ENCODE measurements around the gene HS3ST4.

- TF ChIP-seq CTCF (IDR thresholded peaks at IDR 0.05) (no peak), POLR2A (IDR thresholded peaks at IDR 0.05) (no peak)
These were observed 265.9 kb downstream of the HS3ST4 start for GRCh38 chr16:25957707-25958106.
